GM18861 (cell line): ENCODE results near the gene ARHGAP22.

Experiments used
- ATAC-seq: cut with Tn5 transposase; IDR thresholded peaks from one replicate; pipeline ENCODE4 v1.9.1; 2021; ENCODE audit not compliant: unreplicated experiment

The ARHGAP22 gene

GRCh38 chr10:48517911-48518811, 86.7 kb downstream of the ARHGAP22 start:
- ATAC-seq = no peak

DNA sequence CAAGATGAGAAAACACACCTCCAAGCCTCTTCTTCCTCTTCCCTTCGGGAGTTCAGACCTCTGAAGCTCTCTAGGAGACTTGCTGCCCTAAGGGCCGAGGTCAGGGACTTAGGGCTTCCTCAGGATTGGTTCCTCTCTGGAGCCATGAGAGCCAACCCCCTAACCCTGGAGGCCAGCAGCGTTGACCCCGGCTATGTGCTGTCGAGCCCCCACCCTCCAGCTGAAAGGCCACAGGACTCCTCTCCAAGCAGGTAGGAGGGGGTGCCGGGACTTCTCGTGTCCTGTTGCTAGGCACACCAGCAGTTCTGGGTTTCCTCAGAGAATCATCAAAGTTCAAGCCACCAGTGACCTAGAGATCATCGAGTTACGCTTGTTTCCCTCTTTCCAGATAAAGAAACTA, 87.4 kb downstream of the ARHGAP22 start:
- no peak for ATAC-seq

GRCh38 chr10:48516911-48517310, 88.0 kb downstream of the ARHGAP22 start:
- no peak for ATAC-seq

DNA sequence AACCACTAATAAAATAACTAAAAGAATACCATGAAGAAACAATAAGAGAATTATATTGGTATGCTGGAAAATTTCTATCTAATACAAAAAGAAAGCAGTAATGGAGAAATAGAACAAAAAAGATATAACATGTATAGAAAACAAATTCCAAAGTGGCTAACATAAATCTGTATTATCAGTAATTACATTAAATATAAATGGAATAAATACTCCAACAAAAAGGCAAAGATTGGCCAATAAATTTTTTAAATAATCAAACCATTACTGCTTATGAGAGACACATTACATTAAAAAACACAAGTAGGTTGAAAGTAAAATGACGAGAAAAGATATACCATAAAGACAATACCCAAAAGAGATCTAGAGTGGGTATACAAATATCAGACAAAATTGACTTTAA, 90.0 kb downstream of the ARHGAP22 start:
- no peak for ATAC-seq

DNA sequence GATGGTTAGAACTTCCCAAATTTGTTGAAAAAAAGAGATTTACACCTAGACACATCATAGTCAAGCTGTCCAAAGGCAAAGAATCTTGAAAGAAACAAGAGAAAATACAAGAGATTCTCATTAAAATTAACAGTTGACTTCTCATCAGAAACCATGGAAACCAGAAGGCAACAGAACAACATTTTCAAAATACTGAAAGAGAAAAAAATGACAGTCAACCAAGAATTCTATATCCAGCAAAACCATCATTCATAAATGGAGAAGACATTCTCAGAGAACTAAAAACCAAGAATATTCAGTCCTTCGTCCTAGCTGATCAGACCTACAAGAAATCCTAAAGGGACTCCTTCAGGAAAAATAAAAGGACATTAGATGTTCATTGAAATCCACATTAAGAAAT, 90.6 kb downstream of the ARHGAP22 start:
- no peak for ATAC-seq

DNA sequence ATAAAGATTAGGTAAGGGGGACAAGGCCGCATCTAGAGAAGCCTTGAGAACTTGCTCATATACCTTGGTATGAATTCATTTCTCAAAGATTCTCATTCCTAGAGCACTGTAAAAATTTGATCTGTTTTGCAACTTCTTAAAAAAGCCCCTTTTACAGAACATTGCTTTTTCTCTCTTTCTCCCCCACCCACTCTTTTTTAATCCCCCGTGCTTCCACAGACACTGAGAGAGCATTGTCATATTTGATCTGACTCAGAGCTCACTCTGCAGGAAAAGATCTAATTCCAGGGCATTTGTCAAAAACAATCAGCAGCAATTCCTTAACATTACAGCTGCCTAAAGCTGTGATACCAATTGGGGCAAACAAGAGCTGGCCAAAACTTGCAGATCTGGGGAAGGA, 92.0 kb downstream of the ARHGAP22 start:
- ATAC-seq = no peak

DNA sequence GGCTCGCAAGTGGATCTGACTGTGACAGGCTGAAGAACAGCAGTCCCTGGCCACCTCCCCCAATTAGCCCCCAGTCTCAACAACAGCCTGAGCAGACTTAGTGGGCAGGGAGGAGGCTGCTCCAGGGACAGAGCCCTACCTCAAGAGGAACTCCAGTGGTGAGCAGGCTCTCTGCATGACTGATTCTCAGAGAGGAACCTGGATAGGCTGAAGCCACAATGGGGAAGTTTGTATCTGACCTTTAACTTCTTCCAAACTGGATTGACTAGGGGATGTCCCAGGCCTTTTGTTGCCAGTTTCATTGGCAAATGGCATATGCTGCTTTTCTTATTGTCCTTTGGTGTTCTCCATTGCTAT, 93.0 kb downstream of the ARHGAP22 start:
- ATAC-seq = no peak

GRCh38 chr10:48511066-48511874, 93.6 kb downstream of the ARHGAP22 start:
- ATAC-seq = no peak

DNA sequence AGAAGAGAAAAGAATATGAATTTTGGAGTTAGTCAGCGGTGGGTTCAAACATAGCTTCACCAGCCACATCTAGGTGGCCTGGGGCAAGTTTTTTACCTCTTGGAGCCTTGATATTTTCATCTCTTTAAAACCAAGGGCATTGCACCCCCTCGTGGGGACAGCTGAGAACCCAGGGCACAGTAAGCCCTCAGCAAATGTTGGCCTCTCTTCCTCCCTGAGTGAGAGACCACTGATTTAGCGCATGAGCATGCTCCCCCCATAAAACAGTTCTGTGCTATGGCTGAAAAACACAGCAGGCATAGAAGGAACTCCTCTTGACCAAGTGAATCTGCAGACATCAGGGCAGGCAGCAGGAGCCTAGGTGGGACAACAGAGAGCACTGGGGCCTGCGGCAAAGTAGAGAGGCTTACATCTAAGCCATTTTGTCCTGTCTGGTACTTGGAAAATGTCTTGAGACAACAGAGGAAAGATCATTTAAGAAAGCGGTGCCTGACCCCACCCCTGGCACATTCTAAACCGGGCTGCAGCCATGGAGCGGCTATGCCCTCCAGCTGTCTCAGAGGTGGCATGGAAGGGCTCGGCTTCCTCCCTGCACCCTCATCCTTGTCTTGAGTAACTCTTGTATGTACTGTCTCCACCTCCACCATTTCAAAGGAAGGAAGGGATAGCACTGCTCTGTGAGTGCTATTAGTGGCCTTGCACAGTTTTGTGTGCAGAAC, 94.7 kb downstream of the ARHGAP22 start:
- ATAC-seq = no peak

- no peak for ATAC-seq
These were observed 95.8 kb downstream of the ARHGAP22 start for GRCh38 chr10:48508791-48509772.

DNA sequence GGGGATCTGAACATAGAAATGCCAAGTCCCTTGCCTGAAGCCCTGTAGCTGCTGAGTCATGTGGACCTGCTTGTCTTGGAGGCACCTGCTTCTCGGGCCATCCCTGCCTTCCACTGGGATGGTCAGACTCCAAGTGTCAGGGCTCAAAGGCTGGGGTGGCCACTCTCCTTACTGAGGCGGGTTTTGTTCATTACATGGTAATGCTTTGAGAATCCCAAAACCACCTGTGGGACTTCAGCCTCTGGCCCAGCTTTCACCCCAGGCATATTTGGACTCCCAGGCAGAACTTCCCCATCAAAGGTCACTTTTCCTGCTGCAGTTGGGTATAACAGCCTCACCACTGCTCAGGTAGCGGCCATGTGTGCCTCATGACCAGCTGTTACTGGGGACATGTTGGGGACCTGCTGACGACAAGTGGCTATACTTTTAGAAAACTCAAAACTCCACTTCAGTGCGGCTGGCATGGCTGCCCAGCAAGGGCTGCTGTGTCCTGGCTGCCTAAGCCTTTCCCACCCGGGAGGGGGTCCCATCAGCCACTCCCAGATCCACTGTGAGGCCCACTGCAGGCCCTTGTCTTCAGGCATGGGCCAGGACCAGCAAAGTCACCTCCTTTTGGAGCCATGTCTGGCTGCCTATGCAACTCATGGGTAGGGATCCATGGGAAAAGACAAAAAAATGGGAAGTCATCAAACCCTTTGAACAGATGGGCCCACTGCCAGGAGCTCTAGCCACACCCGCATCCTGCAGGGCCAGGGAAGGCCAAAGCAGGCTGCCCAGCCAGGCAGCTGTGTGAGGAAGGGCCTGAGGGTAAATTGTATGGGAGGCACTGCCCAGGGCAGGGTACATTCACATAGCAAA, 96.7 kb downstream of the ARHGAP22 start:
- ATAC-seq = no peak

GRCh38 chr10:48507494-48507893, 97.4 kb downstream of the ARHGAP22 start:
- ATAC-seq = no peak

GRCh38 chr10:48506147-48506917, 98.5 kb downstream of the ARHGAP22 start:
- no peak for ATAC-seq

DNA sequence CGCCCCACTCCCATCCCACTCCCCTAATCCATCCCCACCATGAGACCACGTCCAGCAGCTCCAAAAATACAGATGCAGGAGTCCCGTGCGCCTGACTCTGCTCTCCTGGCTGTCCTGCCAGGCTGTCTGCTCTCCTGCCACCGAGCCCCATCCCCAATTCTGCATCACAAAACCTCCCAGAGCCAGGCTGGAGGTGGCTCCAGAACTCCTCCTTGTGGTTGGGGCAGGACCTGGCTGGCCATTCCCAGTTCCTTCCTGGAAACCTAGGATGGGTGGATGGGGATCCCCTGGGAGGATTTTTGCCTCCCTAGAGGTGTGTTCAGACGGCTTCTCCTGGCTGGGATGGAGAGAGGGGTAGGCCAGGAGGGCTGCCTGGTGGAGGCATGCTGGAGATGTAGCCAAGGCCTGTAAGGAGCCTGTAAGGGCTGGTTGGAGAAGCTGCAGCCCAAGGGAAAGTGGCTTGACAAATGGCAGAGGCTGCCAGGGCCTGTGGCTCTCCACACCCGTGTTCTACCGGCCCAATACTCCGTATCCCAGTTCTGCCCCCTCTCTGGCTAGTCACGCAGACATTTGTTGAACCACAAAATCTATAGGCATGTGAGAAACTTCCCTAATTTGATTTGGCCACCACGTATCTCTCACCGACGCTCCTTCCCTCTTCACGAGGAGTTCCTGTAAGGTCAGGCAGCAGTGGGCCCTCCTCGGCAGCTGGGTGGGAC, 99.3 kb downstream of the ARHGAP22 start:
- ATAC-seq = no peak

- ATAC-seq = no peak
These were observed 100.6 kb downstream of the ARHGAP22 start for GRCh38 chr10:48504141-48504885.

- ATAC-seq = no peak
These were observed 101.5 kb downstream of the ARHGAP22 start for GRCh38 chr10:48503293-48503911.

DNA sequence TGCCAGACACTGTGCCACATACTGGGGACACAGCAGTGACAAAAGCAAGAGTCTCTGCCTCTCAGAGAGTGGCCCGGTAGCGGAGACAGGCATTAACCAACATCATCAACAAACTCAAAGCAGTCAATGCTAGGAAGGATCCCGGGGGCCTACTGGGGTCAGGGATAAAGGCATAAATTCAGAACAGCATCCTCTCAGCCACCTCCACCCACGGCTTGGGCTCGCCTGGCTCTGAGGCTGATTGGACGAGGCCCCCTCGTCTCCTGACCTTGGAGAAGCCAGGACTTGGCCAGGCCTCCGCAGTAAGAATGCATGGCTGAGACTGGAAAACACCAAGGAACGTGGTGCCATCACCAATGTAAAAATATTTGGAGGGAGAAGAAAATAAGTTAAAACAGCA, 102.1 kb downstream of the ARHGAP22 start:
- no peak for ATAC-seq
